ENCODE measurements around the gene SRC. TPM values are rescaled to one million over a fixed set of nuclear protein-coding genes. Genes with fewer than 3 reads are reported as not detected.

SRC gene
- total and polyA plus RNA-seq, 8 donors = 37.4 to 93.0 (median 71.5) TPM

GRCh38 chr20:37450344-37450743 lies 104.4 kb downstream of the SRC start:
- H3K36me3 ChIP-seq = no peaks in the 10 kb centered on the region
- H3K27ac ChIP-seq = no peak overlapping the region
- DNase-seq (no peak), ATAC-seq (no peak)
- H3K9me3 ChIP-seq = peaks cover 0 to 12% of the 10 kb centered on the region in 2 donors
- no peak overlapping the region for H3K4me3 ChIP-seq
- intact Hi-C loops (cut with DNase I) = no loop called here
- TF ChIP-seq CTCF (IDR thresholded peaks at IDR 0.05) = no peak
- no peaks in the 10 kb centered on the region for H3K27me3 ChIP-seq
- no peaks in the 10 kb centered on the region for H3K4me1 ChIP-seq

DNA sequence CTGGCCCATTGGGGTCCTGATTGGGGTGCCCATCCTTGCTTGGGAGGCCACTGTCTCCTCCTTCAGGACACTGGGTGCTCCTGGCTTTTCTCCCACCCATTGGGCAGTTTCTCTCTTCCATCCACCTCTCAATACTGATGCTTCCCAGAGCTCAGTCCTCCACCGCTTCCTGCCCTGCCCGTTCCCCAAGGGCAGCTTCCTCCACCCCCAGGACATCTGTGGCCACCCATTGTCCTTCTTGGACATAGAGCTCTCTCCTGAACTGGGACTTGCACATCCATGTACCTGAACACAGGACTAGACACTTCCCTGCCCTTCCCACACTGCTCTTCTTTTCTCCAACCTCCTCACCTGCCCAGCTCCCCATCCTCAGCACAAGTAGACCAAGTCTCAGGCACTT lies 105.7 kb downstream of the SRC start:
- intact Hi-C loops (cut with DNase I) = no loop called here
- no peak for ATAC-seq
- Histone ChIP-seq H3K4me1 (no peaks in the 10 kb centered on the region), H3K4me3 (no peak overlapping the region), H3K9me3 (peaks cover 0 to 25% of the 10 kb centered on the region in 2 donors), H3K27ac (no peak overlapping the region), H3K27me3 (no peaks in the 10 kb centered on the region), H3K36me3 (no peaks in the 10 kb centered on the region)
- TF ChIP-seq CTCF (IDR thresholded peaks at IDR 0.05) = no peak
- no peak for DNase-seq

GRCh38 chr20:37452236-37452635 lies 106.3 kb downstream of the SRC start:
- intact Hi-C loops (cut with DNase I) = no loop called here
- Histone ChIP-seq H3K4me1 (no peaks in the 10 kb centered on the region), H3K27me3 (no peaks in the 10 kb centered on the region), H3K36me3 (no peaks in the 10 kb centered on the region), H3K27ac (no peak overlapping the region), H3K4me3 (no peak overlapping the region), H3K9me3 (peaks cover 0 to 30% of the 10 kb centered on the region in 2 donors)
- no peak for TF ChIP-seq CTCF (IDR thresholded peaks at IDR 0.05)
- no peak for DNase-seq
- ATAC-seq = no peak

DNA sequence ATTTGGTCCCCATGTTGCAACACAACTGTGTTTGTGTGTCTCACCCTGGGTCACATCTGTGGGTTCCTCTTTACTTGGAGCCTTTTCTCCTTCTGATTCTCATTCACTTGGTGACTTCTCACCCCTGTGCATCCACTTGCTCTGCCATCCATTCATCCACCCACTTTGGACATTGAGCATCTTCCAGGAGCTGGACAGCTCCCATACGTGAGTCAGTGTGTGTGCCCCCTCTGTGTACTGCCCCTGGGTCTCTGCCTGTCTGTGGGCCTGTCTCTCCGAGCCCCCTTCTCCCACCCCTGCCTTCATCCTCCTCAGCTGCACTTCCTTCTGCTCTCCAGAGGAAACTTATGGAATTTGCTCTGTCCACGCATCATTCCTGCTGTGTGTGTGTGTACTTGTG lies 107.3 kb downstream of the SRC start:
- Histone ChIP-seq H3K27me3 (no peaks in the 10 kb centered on the region), H3K27ac (no peak overlapping the region), H3K36me3 (no peaks in the 10 kb centered on the region), H3K4me1 (no peaks in the 10 kb centered on the region), H3K9me3 (peaks cover 0 to 36% of the 10 kb centered on the region in 2 donors), H3K4me3 (no peak overlapping the region)
- DNase-seq (no peak), ATAC-seq (no peak)
- intact Hi-C loops (cut with DNase I) = no loop called here
- no peak for TF ChIP-seq CTCF (IDR thresholded peaks at IDR 0.05)

GRCh38 chr20:37453836-37454235 lies 107.9 kb downstream of the SRC start:
- Histone ChIP-seq H3K27ac (no peak overlapping the region), H3K4me1 (no peaks in the 10 kb centered on the region), H3K4me3 (no peak overlapping the region), H3K27me3 (no peaks in the 10 kb centered on the region), H3K9me3 (peaks cover 0 to 40% of the 10 kb centered on the region in 2 donors), H3K36me3 (no peaks in the 10 kb centered on the region)
- ATAC-seq (no peak), DNase-seq (no peak)
- TF ChIP-seq CTCF (IDR thresholded peaks at IDR 0.05) = no peak
- intact Hi-C loops (cut with DNase I) = no loop called here
